Measurements from ENCODE around the gene RBP5. TPM values are rescaled to one million over a fixed set of nuclear protein-coding genes. Genes with fewer than 3 reads are reported as not detected.

The RBP5 gene
- total RNA-seq, 1 experiment from 2014 or later: 2.7 TPM

- Histone ChIP-seq H3K23ac (ENCODE audit: insufficient read length, low read depth, low read length) (no peak overlapping the region), H2BK15ac (ENCODE audit: low read depth, low read length) (no peak overlapping the region), H2BK5ac (ENCODE audit: insufficient read length, low read length) (no peak overlapping the region), H2AK5ac (ENCODE audit: insufficient read length, low read length) (no peak overlapping the region), H4K20me1 (ENCODE audit: control insufficient read depth, insufficient read depth, insufficient read length) (no peaks in the 10 kb centered on the region), H3K4me2 (ENCODE audit: insufficient read depth, insufficient read length, low read length) (no peak overlapping the region), H2BK20ac (ENCODE audit: low read depth, low read length, poor library complexity, severe bottlenecking) (no peak overlapping the region), H4K8ac (replicated peaks; ENCODE audit: insufficient read length, low read depth, low read length) (no peak overlapping the region), H4K5ac (ENCODE audit: insufficient read length, low read depth, low read length) (no peak overlapping the region), H2BK12ac (ENCODE audit: insufficient read length, low read depth, low read length) (no peak overlapping the region), H3T11ph (ENCODE audit: low read length) (no peak overlapping the region), H3K56ac (ENCODE audit: insufficient read length, low read depth, low read length) (no peak overlapping the region), H3K23me2 (ENCODE audit: insufficient read length, low read depth, low read length, poor library complexity, severe bottlenecking) (peaks cover 5% of the 10 kb centered on the region), H4K91ac (ENCODE audit: insufficient read length, low read depth, low read length) (no peak overlapping the region), H3K14ac (ENCODE audit: insufficient read depth, low read length) (no peak overlapping the region), H3K79me2 (ENCODE audit: insufficient read depth, low read length) (no peaks in the 10 kb centered on the region), H3K4me1 (ENCODE audit: insufficient read depth, low read length) (no peaks in the 10 kb centered on the region), H2BK120ac (ENCODE audit: low read depth, low read length, poor library complexity, severe bottlenecking) (no peak overlapping the region), H3K79me1 (ENCODE audit: insufficient read depth, low read depth, low read length, poor library complexity, severe bottlenecking) (no peaks in the 10 kb centered on the region), H3K27me3 (ENCODE audit: insufficient read depth, low read length) (no peaks in the 10 kb centered on the region), H3K4ac (ENCODE audit: low read depth, low read length) (no peak overlapping the region), H3K9me3 (ENCODE audit: control insufficient read depth, low read depth, low read length) (no peaks in the 10 kb centered on the region), H3K18ac (ENCODE audit: insufficient read length, low read depth, low read length) (no peak overlapping the region), H2AFZ (ENCODE audit: low read length) (no peak overlapping the region), H3K9ac (ENCODE audit: extremely low read depth, insufficient read length, low read length) (no peak overlapping the region), H3K27ac (ENCODE audit: insufficient read length, low read depth, low read length) (no peak overlapping the region)
- Mint-ChIP-seq H3K9me3 (no peaks in the 10 kb centered on the region), H3K4me1 (peaks cover 4 to 11% of the 10 kb centered on the region in 2 experiments), H3K27me3 (ENCODE audit: low read depth) (peaks cover 9% of the 10 kb centered on the region), H3K4me3 (no peak overlapping the region), H3K27ac (no peak overlapping the region), H3K36me3 (ENCODE audit: insufficient read depth in 1 of 3, low read depth in 3 of 3) (no peaks in the 10 kb centered on the region)
- WGBS (ENCODE audit: extremely low coverage, insufficient read length, low lambda C conversion rate): no CpG with 5 or more reads among the region's 5 CpGs
- TF ChIP-seq, protein P1, sequence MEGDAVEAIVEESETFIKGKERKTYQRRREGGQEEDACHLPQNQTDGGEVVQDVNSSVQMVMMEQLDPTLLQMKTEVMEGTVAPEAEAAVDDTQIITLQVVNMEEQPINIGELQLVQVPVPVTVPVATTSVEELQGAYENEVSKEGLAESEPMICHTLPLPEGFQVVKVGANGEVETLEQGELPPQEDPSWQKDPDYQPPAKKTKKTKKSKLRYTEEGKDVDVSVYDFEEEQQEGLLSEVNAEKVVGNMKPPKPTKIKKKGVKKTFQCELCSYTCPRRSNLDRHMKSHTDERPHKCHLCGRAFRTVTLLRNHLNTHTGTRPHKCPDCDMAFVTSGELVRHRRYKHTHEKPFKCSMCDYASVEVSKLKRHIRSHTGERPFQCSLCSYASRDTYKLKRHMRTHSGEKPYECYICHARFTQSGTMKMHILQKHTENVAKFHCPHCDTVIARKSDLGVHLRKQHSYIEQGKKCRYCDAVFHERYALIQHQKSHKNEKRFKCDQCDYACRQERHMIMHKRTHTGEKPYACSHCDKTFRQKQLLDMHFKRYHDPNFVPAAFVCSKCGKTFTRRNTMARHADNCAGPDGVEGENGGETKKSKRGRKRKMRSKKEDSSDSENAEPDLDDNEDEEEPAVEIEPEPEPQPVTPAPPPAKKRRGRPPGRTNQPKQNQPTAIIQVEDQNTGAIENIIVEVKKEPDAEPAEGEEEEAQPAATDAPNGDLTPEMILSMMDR (conservative IDR thresholded peaks at IDR 0.05): peak; percentile 91
- DNase-seq: no peak
These were observed 15.3 kb downstream of the RBP5 start for GRCh38 chr12:7113389-7113871.
